Liver (tissue), 9 donors: ENCODE measurements around the gene DHRSX. TPM values are rescaled to one million over a fixed set of nuclear protein-coding genes. Genes with fewer than 3 reads are reported as not detected.

Experiments used
- DNase-seq: peaks from one replicate; pipeline ENCODE4 v3.0.0-alpha.2; 2017; ENCODE audit warnings: low spot score
- H3K27ac ChIP-seq, 2 donors: one replicate each; pipeline ENCODE4 v1.7.0; 2013; ENCODE audit warnings: inconsistent platforms in 2 of 2, low read length in 2 of 2, control low read depth in 1 of 2, low read depth in 1 of 2, mild to moderate bottlenecking in 1 of 2
- H3K27me3 ChIP-seq, 4 donors: one replicate each; pipeline versions ENCODE4 v1.6.1 to v1.7.0; 2013; ENCODE audit warnings: low read length in 3 of 4, inconsistent platforms in 1 of 4, mild to moderate bottlenecking in 1 of 4, moderate library complexity in 1 of 4; ENCODE audit not compliant: control insufficient read depth in 4 of 4, insufficient read depth in 4 of 4
- H3K36me3 ChIP-seq, 4 donors: one replicate each; pipeline versions ENCODE4 v1.6.1 to v1.7.0; 2013; ENCODE audit warnings: low read length in 3 of 4, mild to moderate bottlenecking in 3 of 4, low read depth in 1 of 4, moderate library complexity in 1 of 4; ENCODE audit not compliant: control insufficient read depth in 4 of 4, insufficient read depth in 3 of 4
- H3K4me1 ChIP-seq, 4 donors: one replicate each; pipeline versions ENCODE4 v1.6.1 to v1.7.0; 2013; ENCODE audit warnings: low read length in 3 of 4, mild to moderate bottlenecking in 3 of 4, moderate library complexity in 1 of 4; ENCODE audit not compliant: control insufficient read depth in 4 of 4, insufficient read depth in 4 of 4
- H3K4me3 ChIP-seq, 3 donors: one replicate each; pipeline versions ENCODE4 v1.6.1 to v1.7.0; 2013; ENCODE audit warnings: low read length in 3 of 3, control low read depth in 1 of 3, low read depth in 1 of 3, mild to moderate bottlenecking in 1 of 3
- H3K9ac ChIP-seq, 2 donors: one replicate each; pipeline ENCODE4 v1.7.0; 2013; ENCODE audit warnings: low read length in 2 of 2, mild to moderate bottlenecking in 2 of 2, moderate library complexity in 2 of 2, control low read depth in 1 of 2, low read depth in 1 of 2
- H3K9me3 ChIP-seq, 4 donors: one replicate each; pipeline versions ENCODE4 v1.6.1 to v1.7.0; 2013; ENCODE audit warnings: low read length in 3 of 4; ENCODE audit not compliant: control insufficient read depth in 4 of 4
- ATF3 ChIP-seq: IDR thresholded peaks from 2 replicates; pipeline ENCODE4 v1.6.1; 2016; ENCODE audit warnings: antibody characterized with exemption
- CTCF ChIP-seq: fragments of 150-350 bp; IDR thresholded peaks from 2 replicates; pipeline ENCODE4 v1.5.1; 2017; ENCODE audit warnings: improper control_type of control experiment, low read depth, low read length; ENCODE audit not compliant: missing input control
- EGR1 ChIP-seq, 2 donors: IDR thresholded peaks; 2 replicates each; pipeline ENCODE4 v1.6.1; 2016 to 2018; ENCODE audit warnings: antibody characterized with exemption in 2 of 2, low read depth in 2 of 2
- FOXA1 ChIP-seq: IDR thresholded peaks from 2 replicates; pipeline ENCODE4 v1.6.1; 2016; ENCODE audit warnings: antibody characterized with exemption
- FOXA2 ChIP-seq: IDR thresholded peaks from 2 replicates; pipeline ENCODE4 v1.6.1; 2016; ENCODE audit warnings: antibody characterized with exemption
- GABPA ChIP-seq, 2 donors: IDR thresholded peaks in 1 of 2; conservative IDR thresholded peaks in 1 of 2; 2 replicates each; pipeline ENCODE4 v1.6.1; 2016; ENCODE audit warnings: antibody characterized with exemption in 2 of 2, mild to moderate bottlenecking in 1 of 2, moderate library complexity in 1 of 2
- HNF4A ChIP-seq, 2 donors: conservative IDR thresholded peaks; 2 replicates each; pipeline ENCODE4 v1.6.1; 2016; ENCODE audit warnings: antibody characterized with exemption in 2 of 2, mild to moderate bottlenecking in 2 of 2
- HNF4G ChIP-seq: IDR thresholded peaks from 2 replicates; pipeline ENCODE4 v1.6.1; 2016; ENCODE audit warnings: antibody characterized with exemption
- JUND ChIP-seq, 2 donors: IDR thresholded peaks; 2 replicates each; pipeline ENCODE4 v1.6.1; 2016; ENCODE audit warnings: antibody characterized with exemption in 2 of 2
- MAX ChIP-seq: IDR thresholded peaks from 2 replicates; pipeline ENCODE4 v1.6.1; 2016; ENCODE audit warnings: antibody characterized with exemption
- NR2F2 ChIP-seq: IDR thresholded peaks from 2 replicates; pipeline ENCODE4 v1.6.1; 2016; ENCODE audit warnings: antibody characterized with exemption
- RAD21 ChIP-seq, 2 donors: IDR thresholded peaks; 2 replicates each; pipeline ENCODE4 v1.6.1; 2016; ENCODE audit warnings: antibody characterized with exemption in 2 of 2, mild to moderate bottlenecking in 2 of 2
- REST ChIP-seq: IDR thresholded peaks from 2 replicates; pipeline ENCODE4 v1.6.1; 2016; ENCODE audit warnings: antibody characterized with exemption, mild to moderate bottlenecking
- RXRA ChIP-seq, 2 donors: IDR thresholded peaks; 2 replicates each; pipeline ENCODE4 v1.6.1; 2017 to 2018; ENCODE audit warnings: antibody characterized with exemption in 2 of 2, mild to moderate bottlenecking in 1 of 2
- SP1 ChIP-seq: IDR thresholded peaks from 2 replicates; pipeline ENCODE4 v1.6.1; 2018; ENCODE audit warnings: antibody characterized with exemption, mild to moderate bottlenecking
- TAF1 ChIP-seq: conservative IDR thresholded peaks from 2 replicates; pipeline ENCODE4 v1.6.1; 2016; ENCODE audit warnings: antibody characterized with exemption, mild to moderate bottlenecking
- YY1 ChIP-seq: IDR thresholded peaks from 2 replicates; pipeline ENCODE4 v1.6.1; 2016; ENCODE audit warnings: antibody characterized with exemption, mild to moderate bottlenecking
- ZBTB33 ChIP-seq: IDR thresholded peaks from 2 replicates; pipeline ENCODE4 v1.6.1; 2016; ENCODE audit warnings: antibody characterized with exemption
- WGBS: extraction: QIAGEN DNeasy Blood & Tissue Kit; methylation state at CpG from one replicate; pipeline ENCODE4 v1.1.7; 2013; 5-methylcytosine and 5-hydroxymethylcytosine counted together
- polyA plus RNA-seq, 2 donors: library from polyadenylated mRNA; stranded (reverse) in 1 of 2; unstranded in 1 of 2; fragments of 200-250 nt in 1 of 2; fragments of >200 nt in 1 of 2; fragmentation: Nextera tagmentation in 1 of 2; extraction: Ambion mirVana in 1 of 2; gene quantifications; one replicate each; pipeline versions ENCODE4 v1.2.1 to v1.2.3, GENCODE V29; 2013 to 2015
- total RNA-seq, 2 donors: library from RNA; depleted of rRNA; stranded (reverse); fragments of >200 nt; gene quantifications; one replicate each; pipeline ENCODE4 v1.2.3, GENCODE V29; 2014
- donor health status: healthy.
- donor health status: healthy.
- donor health status: healthy.
- donor health status: healthy.
- donor health status: healthy.

The DHRSX gene
- total and polyA plus RNA-seq, 4 donors, result 17.2 to 35.2 (median 23.3) TPM

- no peak overlapping the region for H3K9ac ChIP-seq
- H3K4me3 ChIP-seq, result no peak overlapping the region
- H3K9me3 ChIP-seq, result peaks cover 0 to 3% (median under 1%) of the 10 kb centered on the region in 4 donors
- TF ChIP-seq FOXA2, result no peak
- no peak for TF ChIP-seq SP1
- TF ChIP-seq CTCF, result no peak
- no peak for TF ChIP-seq REST
- no peak for TF ChIP-seq HNF4A (conservative IDR thresholded peaks at IDR 0.05)
- TF ChIP-seq YY1, result no peak
- no peak for TF ChIP-seq TAF1
- TF ChIP-seq NR2F2, result no peak
- no peak for TF ChIP-seq RXRA (IDR thresholded peaks at IDR 0.05)
- no peak for TF ChIP-seq ATF3
- TF ChIP-seq FOXA1, result no peak
- no peak for TF ChIP-seq HNF4G
- no peak for TF ChIP-seq EGR1 (IDR thresholded peaks at IDR 0.05; ENCODE audit: low read depth in 2 of 2)
- TF ChIP-seq JUND (IDR thresholded peaks at IDR 0.05), result no peak
- TF ChIP-seq RAD21 (IDR thresholded peaks at IDR 0.05), result no peak
- TF ChIP-seq MAX, result no peak
- no peak for TF ChIP-seq ZBTB33
- no peak for TF ChIP-seq GABPA (IDR thresholded peaks at IDR 0.05 in 1 of 2, conservative IDR thresholded peaks at IDR 0.05 in 1 of 2)
- WGBS, result 79% methylated on average over 9 of the region's 9 CpGs
- no peak overlapping the region for H3K27ac ChIP-seq
- DNase-seq, result no peak
- peaks cover 0 to 15% (median 8%) of the 10 kb centered on the region in 4 donors for H3K36me3 ChIP-seq
- no peaks in the 10 kb centered on the region for H3K4me1 ChIP-seq
- H3K27me3 ChIP-seq, result no peaks in the 10 kb centered on the region
Observed at GRCh38 chrX:2226182-2226581, 274.6 kb downstream of the DHRSX start.
